PFSK-1 (cell line): ENCODE measurements around the gene HOXA9.

Experiments
- FOXP2 ChIP-seq: optimal IDR thresholded peaks from 2 replicates; pipeline ENCODE3; 2011; ENCODE audit warnings: borderline replicate concordance, control low read depth, inconsistent platforms; ENCODE audit not compliant: insufficient read depth; ENCODE audit errors: extremely low read length, extremely low read depth
- POLR2AphosphoS5 ChIP-seq: IDR thresholded peaks from 2 replicates; pipeline ENCODE4 v1.6.1; 2012; ENCODE audit warnings: low read depth, mild to moderate bottlenecking, control low read depth, low read length, moderate library complexity
- SIN3A ChIP-seq: IDR thresholded peaks from 2 replicates; pipeline ENCODE4 v1.6.1; 2012; ENCODE audit warnings: mild to moderate bottlenecking, low read length, moderate library complexity, borderline replicate concordance; ENCODE audit not compliant: insufficient read depth
- TAF1 ChIP-seq: IDR thresholded peaks from 2 replicates; pipeline ENCODE4 v1.6.1; 2012; ENCODE audit warnings: low read length, control low read depth, borderline replicate concordance; ENCODE audit not compliant: insufficient read depth
- TF ChIP-seq, protein P1 (sequence below), 2 experiments: IDR thresholded peaks; 2 replicates each; pipeline versions ENCODE4 v1.6.1 to v1.8.0; 2011 to 2012; ENCODE audit warnings: low read depth in 2 of 2, low read length in 2 of 2, control low read depth in 1 of 2, inconsistent platforms in 1 of 2, mild to moderate bottlenecking in 1 of 2, moderate library complexity in 1 of 2; ENCODE audit not compliant: insufficient read depth in 1 of 2

The HOXA9 gene

DNA sequence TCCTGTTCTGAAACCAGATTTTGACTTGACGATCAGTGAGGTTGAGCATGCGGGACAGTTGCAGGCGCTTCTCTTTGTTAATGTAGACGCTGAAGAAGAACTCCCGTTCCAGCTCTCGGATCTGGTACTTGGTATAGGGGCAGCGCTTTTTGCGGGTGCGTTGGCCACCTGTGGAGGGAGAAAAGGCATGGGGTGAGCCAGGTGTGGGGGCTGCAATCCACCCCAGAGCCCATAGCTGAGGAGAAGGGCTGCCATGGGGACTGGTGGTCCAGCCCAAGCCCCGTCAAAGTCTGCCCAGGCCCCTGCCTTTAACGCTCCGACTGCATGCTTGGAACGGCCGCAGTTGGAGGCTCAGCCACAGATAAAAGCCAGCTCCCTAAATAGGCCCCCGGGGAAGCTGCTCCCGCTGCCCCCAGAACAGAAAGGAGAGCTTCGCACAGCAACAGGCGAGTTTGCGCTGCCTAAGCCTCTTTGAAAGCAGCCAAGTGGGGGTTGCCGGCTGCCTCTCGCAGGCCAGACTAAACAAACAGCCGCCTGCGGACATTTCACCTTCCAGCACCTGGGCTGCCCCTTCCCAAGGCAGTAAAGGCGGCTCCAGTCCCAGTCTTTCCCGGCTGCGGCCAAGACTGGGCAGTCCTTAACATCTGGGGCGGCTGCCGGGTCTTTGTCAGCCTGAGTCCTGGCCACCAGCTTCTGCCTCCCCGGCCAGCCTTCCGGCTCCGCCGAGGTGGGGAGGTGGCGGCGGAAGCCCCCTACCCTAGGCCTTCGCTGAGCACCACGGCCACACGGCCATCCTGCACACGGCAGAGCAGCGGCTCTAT lies 17.7 kb upstream of the HOXA9 start:
- TF ChIP-seq POLR2AphosphoS5 (no peak), FOXP2 (no peak), SIN3A (no peak)
- TF ChIP-seq, protein P1, sequence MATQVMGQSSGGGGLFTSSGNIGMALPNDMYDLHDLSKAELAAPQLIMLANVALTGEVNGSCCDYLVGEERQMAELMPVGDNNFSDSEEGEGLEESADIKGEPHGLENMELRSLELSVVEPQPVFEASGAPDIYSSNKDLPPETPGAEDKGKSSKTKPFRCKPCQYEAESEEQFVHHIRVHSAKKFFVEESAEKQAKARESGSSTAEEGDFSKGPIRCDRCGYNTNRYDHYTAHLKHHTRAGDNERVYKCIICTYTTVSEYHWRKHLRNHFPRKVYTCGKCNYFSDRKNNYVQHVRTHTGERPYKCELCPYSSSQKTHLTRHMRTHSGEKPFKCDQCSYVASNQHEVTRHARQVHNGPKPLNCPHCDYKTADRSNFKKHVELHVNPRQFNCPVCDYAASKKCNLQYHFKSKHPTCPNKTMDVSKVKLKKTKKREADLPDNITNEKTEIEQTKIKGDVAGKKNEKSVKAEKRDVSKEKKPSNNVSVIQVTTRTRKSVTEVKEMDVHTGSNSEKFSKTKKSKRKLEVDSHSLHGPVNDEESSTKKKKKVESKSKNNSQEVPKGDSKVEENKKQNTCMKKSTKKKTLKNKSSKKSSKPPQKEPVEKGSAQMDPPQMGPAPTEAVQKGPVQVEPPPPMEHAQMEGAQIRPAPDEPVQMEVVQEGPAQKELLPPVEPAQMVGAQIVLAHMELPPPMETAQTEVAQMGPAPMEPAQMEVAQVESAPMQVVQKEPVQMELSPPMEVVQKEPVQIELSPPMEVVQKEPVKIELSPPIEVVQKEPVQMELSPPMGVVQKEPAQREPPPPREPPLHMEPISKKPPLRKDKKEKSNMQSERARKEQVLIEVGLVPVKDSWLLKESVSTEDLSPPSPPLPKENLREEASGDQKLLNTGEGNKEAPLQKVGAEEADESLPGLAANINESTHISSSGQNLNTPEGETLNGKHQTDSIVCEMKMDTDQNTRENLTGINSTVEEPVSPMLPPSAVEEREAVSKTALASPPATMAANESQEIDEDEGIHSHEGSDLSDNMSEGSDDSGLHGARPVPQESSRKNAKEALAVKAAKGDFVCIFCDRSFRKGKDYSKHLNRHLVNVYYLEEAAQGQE (IDR thresholded peaks at IDR 0.05; ENCODE audit: insufficient read depth in 1 of 2, low read depth in 2 of 2, low read length in 2 of 2), result no peak

DNA sequence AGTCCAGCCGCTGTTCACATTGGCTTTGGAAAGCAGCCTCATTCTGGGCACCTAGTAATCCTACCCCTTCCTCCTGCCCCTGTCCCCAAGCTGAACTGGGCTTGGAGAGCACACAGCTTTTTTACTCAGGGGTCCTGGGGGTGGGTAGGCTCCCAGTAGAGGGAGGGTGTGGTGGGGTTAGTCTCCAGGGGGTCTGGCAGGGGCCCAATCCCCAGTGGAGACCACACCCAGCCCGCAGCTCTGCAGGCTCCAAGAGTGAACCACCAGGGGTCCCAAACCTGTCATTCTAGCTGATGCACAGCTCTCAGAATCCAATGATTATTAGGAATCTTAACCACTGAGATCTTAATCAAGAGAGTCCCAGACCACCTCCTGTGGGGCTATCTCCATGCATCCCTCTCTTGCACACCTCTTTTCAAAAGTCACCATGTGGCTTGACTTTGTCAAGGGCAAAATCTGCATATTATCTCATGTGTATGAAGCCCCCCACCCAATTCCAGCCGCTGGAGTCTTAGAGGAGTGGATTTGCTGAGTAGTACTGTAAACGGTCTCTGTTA lies 17.0 kb upstream of the HOXA9 start:
- TF ChIP-seq, protein P1 (IDR thresholded peaks at IDR 0.05; ENCODE audit: insufficient read depth in 1 of 2, low read depth in 2 of 2, low read length in 2 of 2), result no peak
- TF ChIP-seq FOXP2, result no peak

DNA sequence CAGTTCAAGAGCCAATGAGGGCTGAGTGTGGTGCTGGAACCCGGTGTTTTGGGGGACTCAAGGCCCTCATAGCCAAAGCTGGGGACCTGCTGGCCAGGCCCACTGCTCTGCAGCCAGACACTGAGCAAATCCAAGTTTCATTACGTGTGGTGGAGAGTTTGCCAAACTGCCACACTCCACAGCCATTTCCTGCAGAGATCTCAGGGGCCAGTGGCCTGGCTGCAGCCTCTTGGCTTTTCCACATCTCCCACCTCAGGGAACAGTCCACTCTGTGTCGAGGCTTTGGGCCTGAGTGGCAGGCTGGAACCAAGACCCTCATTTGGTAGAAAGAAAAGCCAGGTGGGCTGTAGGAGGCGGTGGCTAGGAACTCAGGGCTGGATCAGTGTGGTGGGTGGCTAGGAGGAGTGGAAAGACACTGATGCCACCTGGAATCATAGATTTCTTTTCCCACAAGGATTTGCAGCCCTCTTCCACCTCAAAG lies 16.5 kb upstream of the HOXA9 start:
- TF ChIP-seq SIN3A (no peak), TAF1 (no peak), FOXP2 (no peak), POLR2AphosphoS5 (no peak)
- TF ChIP-seq, protein P1 (IDR thresholded peaks at IDR 0.05; ENCODE audit: insufficient read depth in 1 of 2, low read depth in 2 of 2, low read length in 2 of 2), result no peak

DNA sequence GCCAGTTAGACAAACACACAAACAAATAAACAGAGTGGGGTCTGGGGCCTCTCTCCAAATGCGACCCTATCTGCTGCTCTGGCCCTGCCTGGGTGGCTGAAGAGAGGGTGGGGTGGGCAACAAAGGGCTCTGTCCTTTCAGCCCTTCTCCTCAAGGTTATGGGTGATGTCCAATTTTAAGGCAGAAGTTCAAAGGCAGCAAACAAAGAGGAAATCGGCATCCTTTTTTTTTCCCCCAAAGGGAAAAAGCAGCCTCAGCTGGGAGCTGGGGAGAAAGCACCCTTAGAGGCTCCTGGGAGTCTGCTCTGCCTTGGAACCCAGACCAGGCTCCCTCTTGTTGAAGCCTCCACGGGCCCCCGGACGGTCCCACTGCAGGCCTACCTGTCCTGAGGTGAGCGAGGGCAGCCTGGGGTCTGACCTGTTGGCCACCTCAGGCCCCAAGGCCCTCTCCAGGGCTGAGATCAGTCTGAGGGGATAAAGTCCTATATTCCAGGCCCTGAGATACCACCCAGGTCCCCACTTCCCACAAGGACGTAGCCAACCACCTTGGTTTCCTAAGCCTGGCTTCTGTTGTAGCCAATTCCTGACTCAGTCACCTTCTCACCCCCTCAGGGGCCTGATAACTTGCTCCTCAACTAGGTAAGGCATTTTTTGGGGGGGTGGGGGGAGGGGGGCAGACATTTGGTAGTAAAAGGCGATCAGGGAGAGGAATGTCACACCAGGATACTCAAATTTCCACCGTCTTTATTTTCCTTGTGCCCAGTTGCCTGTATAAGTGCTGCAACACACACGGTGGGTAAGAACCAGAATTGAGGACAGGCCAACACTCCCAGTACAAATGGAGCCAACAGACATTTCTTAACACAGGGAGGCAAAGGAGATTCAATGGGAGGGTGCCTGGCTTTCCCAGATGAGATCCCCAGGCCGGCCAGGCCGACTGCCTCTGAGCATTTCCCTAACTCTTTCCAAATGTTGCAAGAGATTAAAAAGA lies 15.4 kb upstream of the HOXA9 start:
- TF ChIP-seq SIN3A (no peak), TAF1 (no peak), FOXP2 (no peak), POLR2AphosphoS5 (no peak)
- TF ChIP-seq, protein P1 (IDR thresholded peaks at IDR 0.05; ENCODE audit: insufficient read depth in 1 of 2, low read depth in 2 of 2, low read length in 2 of 2), result no peak
